Endodermal cell (in vitro differentiated cells): Measurements from ENCODE around the gene TNRC18. TPM values are rescaled to one million over a fixed set of nuclear protein-coding genes. Genes with fewer than 3 reads are reported as not detected.
A peak's percentile ranks its signal among the peaks of the same experiment; 100 is the strongest.

Experiments used
- DNase-seq: peaks from one replicate; pipeline ENCODE4 v3.0.0-alpha.2; 2017
- H3K27ac ChIP-seq: 2 replicates; pipeline ENCODE4 v1.5.1; 2013; ENCODE audit warnings: mild to moderate bottlenecking, low read depth, low read length, moderate library complexity
- H3K27me3 ChIP-seq: 2 replicates; pipeline ENCODE4 v1.6.1; 2013; ENCODE audit warnings: mild to moderate bottlenecking, low read length, moderate library complexity; ENCODE audit not compliant: insufficient read depth, control insufficient read depth, poor library complexity, severe bottlenecking
- H3K36me3 ChIP-seq: 2 replicates; pipeline ENCODE4 v1.7.0; 2013; ENCODE audit warnings: mild to moderate bottlenecking, low read length, moderate library complexity; ENCODE audit not compliant: control insufficient read depth, insufficient read depth
- H3K4me1 ChIP-seq: one replicate; pipeline ENCODE4 v1.7.0; 2013; ENCODE audit warnings: low read length; ENCODE audit not compliant: control insufficient read depth, insufficient read depth
- H3K4me3 ChIP-seq: 2 replicates; pipeline ENCODE4 v1.5.1; 2013; ENCODE audit warnings: mild to moderate bottlenecking, low read length, moderate library complexity
- H3K9ac ChIP-seq: 2 replicates; pipeline ENCODE4 v1.6.1; 2013; ENCODE audit warnings: mild to moderate bottlenecking, low read length, moderate library complexity; ENCODE audit not compliant: poor library complexity, severe bottlenecking; ENCODE audit errors: extremely low read depth
- H3K9me3 ChIP-seq: 2 replicates; pipeline ENCODE4 v1.6.1; 2013; ENCODE audit warnings: mild to moderate bottlenecking, low read length, moderate library complexity; ENCODE audit not compliant: control insufficient read depth
- H3K27ac Mint-ChIP-seq: 2 replicates; pipeline ENCODE4 v1.8.0; 2020; ENCODE audit warnings: mixed read lengths
- H3K27me3 Mint-ChIP-seq: 2 replicates; pipeline ENCODE4 v1.8.0; 2021; ENCODE audit warnings: mild to moderate bottlenecking, mixed read lengths; ENCODE audit not compliant: insufficient read depth
- H3K36me3 Mint-ChIP-seq: 2 replicates; pipeline ENCODE4 v1.8.0; 2020; ENCODE audit warnings: low read depth, mixed read lengths
- H3K4me1 Mint-ChIP-seq: 2 replicates; pipeline ENCODE4 v1.8.0; 2020; ENCODE audit warnings: mixed read lengths
- H3K4me3 Mint-ChIP-seq: 2 replicates; pipeline ENCODE4 v1.8.0; 2020; ENCODE audit warnings: mild to moderate bottlenecking, moderate library complexity, mixed read lengths
- H3K9me3 Mint-ChIP-seq: 2 replicates; pipeline ENCODE4 v1.8.0; 2020; ENCODE audit warnings: mild to moderate bottlenecking, mixed read lengths
- CTCF ChIP-seq: fragments of 200-600 bp; sonication (generic); conservative IDR thresholded peaks from 2 replicates; pipeline ENCODE4 v1.5.0; 2021; ENCODE audit warnings: antibody characterized with exemption, mild to moderate bottlenecking
- WGBS, 2 experiments: methylation state at CpG; one replicate each; pipeline versions ENCODE4 v1.1.5 to v1.1.7; 2013; ENCODE audit warnings: missing lambda C conversion rate in 2 of 2, mixed read lengths in 1 of 2; ENCODE audit not compliant: insufficient coverage in 1 of 2, insufficient read length in 1 of 2; 5-methylcytosine and 5-hydroxymethylcytosine counted together
- total RNA-seq, 2 donors: library from RNA; stranded (reverse); fragmentation: NEBNext Ultra II Directional in 1 of 2; extraction: Animal tissue kit (Norgen Biotek cat#: 25700) in 1 of 2; gene quantifications; 2 replicates in 1 of 2; 3 replicates in 1 of 2; pipeline ENCODE4 v1.2.1, GENCODE V29; 2021

The TNRC18 gene
- total RNA-seq, 2 donors from 2014 or later, result 103 to 136 TPM

GRCh38 chr7:5394264-5395105, 29.1 kb downstream of the TNRC18 start:
- no peak overlapping the region for H3K9ac ChIP-seq
- no peaks in the 10 kb centered on the region for H3K27me3 ChIP-seq
- 91 to 92% methylated on average over 25 to 33 of the region's 33 CpGs for WGBS, 2 experiments
- Mint-ChIP-seq H3K4me3 (no peak overlapping the region), H3K27me3 (no peaks in the 10 kb centered on the region), H3K36me3 (peaks cover 46% of the 10 kb centered on the region), H3K27ac (peak overlapping the region; percentile 18), H3K4me1 (peaks cover 5% of the 10 kb centered on the region), H3K9me3 (no peaks in the 10 kb centered on the region)
- H3K4me3 ChIP-seq, result no peak overlapping the region
- peaks cover 62% of the 10 kb centered on the region for H3K36me3 ChIP-seq
- no peaks in the 10 kb centered on the region for H3K9me3 ChIP-seq
- H3K4me1 ChIP-seq, result no peaks in the 10 kb centered on the region
- no peak for TF ChIP-seq CTCF
- H3K27ac ChIP-seq, result no peak overlapping the region
- DNase-seq, result no peak

- H3K4me1 Mint-ChIP-seq, result peaks cover 5% of the 10 kb centered on the region
- Histone ChIP-seq H3K27ac (no peak overlapping the region), H3K27me3 (no peaks in the 10 kb centered on the region), H3K36me3 (peaks cover 59% of the 10 kb centered on the region), H3K4me3 (no peak overlapping the region), H3K9me3 (no peaks in the 10 kb centered on the region), H3K9ac (no peak overlapping the region), H3K4me1 (no peaks in the 10 kb centered on the region)
- TF ChIP-seq CTCF, result no peak
- no peaks in the 10 kb centered on the region for H3K9me3 Mint-ChIP-seq
- H3K27ac Mint-ChIP-seq, result peak overlapping the region; percentile 18
- H3K27me3 Mint-ChIP-seq, result no peaks in the 10 kb centered on the region
- H3K36me3 Mint-ChIP-seq, result peaks cover 43% of the 10 kb centered on the region
- no peak overlapping the region for H3K4me3 Mint-ChIP-seq
- no peak for DNase-seq
- WGBS, 2 experiments, result 95 to 100% methylated on average over 3 to 8 of the region's 8 CpGs
Measured at GRCh38 chr7:5393748-5394147, 29.9 kb downstream of the TNRC18 start.

- H3K36me3 ChIP-seq, result peaks cover 55% of the 10 kb centered on the region
- Mint-ChIP-seq H3K27ac (no peak overlapping the region), H3K27me3 (no peaks in the 10 kb centered on the region), H3K9me3 (no peaks in the 10 kb centered on the region), H3K4me3 (no peak overlapping the region), H3K4me1 (peaks cover 5% of the 10 kb centered on the region), H3K36me3 (peaks cover 42% of the 10 kb centered on the region)
- no peak overlapping the region for H3K27ac ChIP-seq
- no peaks in the 10 kb centered on the region for H3K4me1 ChIP-seq
- H3K4me3 ChIP-seq, result no peak overlapping the region
- no peak for TF ChIP-seq CTCF
- H3K9ac ChIP-seq, result no peak overlapping the region
- WGBS, 2 experiments, result 97 to 98% methylated on average over 7 to 9 of the region's 9 CpGs
- DNase-seq, result no peak
- no peaks in the 10 kb centered on the region for H3K9me3 ChIP-seq
- H3K27me3 ChIP-seq, result no peaks in the 10 kb centered on the region
Measured at GRCh38 chr7:5393328-5393727, 30.3 kb downstream of the TNRC18 start.
